HG03095 (cell line): Measurements from ENCODE around the gene NF1.
A peak's percentile ranks its signal among the peaks of the same experiment; 100 is the strongest.
"Not testable (repeated sequence)": the region's sequence is repeated elsewhere in the genome, so short reads cannot be mapped to it uniquely, and the experiment has no call there.

Experiments
- ATAC-seq: cut with Tn5 transposase; IDR thresholded peaks from one replicate; pipeline ENCODE4 v1.9.1; 2021; ENCODE audit warnings: moderate library complexity; ENCODE audit not compliant: unreplicated experiment

The NF1 gene

DNA sequence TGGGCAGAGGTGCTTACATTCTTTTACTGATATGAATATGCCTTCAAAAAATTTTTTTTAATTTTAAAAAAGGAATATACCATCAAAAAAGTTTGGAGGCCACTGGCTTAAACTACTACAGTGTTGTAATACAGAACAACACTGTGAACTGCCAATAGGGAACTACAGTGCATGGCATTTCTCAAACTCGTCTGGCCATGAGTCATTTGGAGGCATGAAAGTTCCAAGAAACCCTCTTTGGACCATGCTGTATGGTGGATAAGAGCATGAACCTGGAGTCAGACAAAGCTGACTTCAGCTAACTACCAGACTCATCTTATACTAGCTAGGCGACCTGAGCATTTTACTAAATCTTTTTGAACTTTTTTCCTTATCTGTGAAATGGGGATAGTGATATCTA, 9.2 kb upstream of the NF1 start:
- ATAC-seq = no peak

- no peak for ATAC-seq
Observed at GRCh38 chr17:31089471-31089870, 5.3 kb upstream of the NF1 start.

DNA sequence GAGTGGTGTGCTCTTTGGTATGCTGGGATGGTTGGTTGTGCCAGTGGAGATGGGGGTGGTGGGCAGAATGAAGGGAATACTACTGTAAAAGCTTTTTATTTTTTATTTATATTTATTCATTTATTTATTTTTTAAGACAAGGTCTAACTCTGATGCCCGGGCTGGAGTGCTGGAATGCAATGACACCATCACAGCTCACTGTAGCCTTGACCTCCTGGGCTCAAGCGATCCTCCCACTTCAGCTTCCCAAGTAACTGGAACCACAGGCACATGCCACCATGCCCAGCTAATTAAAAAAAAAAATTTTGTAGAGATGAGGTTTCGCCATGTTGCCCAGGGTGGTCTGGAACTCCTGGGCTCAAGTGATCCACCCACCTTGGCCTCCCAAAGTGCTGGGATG, 4.1 kb upstream of the NF1 start:
- not testable (repeated sequence) for ATAC-seq

DNA sequence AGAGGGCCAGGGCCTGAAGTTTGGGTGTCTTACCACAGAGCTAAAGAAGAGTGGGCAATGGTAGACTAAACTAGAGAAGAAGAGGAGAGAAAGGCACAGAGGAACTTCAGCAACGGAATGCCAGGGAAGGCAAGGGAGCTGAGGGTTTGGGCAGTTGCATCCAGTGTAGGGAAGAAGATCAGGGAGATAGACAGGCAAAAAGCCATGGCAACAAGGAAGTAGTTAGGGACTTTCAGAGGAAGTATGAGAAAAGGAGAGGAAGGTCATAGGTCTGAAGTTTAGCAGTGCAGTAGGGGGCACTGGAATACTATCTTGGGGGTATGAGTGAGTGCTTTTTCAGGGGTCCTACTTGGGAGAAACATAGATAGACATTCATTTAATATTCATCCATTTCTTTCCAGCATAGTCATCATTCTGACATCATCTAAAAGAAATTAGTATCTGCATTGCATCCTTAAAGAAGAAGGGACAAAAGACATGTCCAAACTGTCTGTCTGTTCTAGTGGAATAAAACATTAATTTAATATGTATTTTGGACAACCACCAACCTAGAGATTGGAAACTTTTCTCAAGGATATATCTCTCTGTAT, 2.2 kb upstream of the NF1 start:
- ATAC-seq = no peak

DNA sequence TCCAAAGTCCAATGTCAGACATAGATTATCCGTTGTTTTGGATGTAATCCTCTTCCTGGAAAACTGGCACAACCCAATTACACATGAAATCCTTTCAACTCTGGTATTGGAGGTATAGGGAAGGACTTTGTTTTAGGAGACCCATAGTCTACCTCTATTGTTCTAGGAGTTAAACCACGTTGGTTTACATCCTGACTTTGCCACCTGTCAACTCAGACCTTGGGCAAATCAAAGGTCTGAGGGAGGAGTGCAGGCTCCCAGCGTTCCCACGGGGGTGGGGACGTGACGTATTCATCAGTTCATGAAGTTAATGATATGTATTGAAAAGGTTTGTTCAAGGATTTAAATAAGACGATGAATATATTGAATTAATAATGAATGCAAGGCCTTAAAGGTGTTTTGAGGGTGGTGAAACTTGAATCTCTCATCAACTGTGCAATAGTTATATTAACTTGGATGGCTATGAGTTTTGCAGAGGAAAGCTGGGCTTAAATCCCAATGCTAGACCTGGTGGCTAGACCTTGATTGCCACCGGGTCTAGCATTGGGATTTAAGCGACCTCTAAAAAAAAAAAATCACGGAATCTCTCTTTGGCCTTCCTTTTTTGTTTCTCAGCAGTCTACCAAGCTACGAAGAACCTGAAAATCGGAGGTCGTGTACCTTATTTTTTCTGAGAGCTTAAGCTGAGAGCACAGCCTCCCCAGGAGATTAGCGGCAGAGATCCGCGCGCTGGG, 744 bp upstream of the NF1 start:
- ATAC-seq = no peak

- ATAC-seq = peak; percentile 9
Observed at GRCh38 chr17:31095236-31096105, 694 bp downstream of the NF1 start.

DNA sequence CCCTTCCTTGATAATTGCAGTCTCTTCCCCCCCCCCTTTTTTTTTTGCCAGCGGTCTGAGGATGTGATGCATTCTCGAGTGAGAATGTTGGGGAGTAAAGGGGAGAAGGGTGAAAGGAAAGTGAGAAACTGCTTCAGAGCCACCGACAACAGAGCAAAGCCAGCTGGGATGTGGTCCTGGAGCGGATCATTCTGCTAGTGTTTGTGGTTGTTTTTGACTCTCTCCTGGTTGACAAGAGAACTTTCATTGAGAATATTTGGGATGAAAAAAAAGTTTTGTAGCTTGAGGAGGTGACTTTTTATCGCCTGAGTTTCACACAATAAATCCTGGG, 1.3 kb downstream of the NF1 start:
- no peak for ATAC-seq

- ATAC-seq = no peak
Observed at GRCh38 chr17:31099016-31099415, 4.2 kb downstream of the NF1 start.

DNA sequence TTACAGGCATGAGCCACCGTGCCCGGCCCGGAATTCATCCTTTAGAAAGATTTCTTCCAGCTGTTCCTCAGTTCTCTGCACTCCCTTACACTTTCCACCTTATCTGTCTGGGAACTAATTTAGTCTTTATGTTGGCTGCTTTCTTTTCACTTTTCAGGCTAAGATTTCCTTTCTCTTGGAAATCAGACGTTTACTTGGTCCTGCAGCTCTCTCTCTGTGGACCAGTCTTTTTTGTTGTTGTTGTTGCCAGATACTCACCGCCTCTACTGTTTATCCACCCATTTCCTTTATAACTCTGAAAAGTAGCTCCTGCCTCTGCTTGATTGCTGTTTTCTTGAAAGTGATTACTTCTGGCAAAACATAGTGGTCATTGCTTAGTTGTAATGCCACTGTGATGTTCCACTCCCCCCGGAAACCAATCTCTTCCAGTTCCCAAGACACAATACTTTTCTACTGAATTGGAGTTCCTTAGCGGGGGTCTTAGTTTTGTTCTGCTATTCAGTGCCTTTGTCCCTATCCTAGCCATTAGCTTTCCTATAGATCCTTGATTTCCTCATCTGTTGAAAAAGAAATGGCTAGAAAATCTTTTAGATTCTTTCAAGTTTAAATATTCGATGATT, 6.2 kb downstream of the NF1 start:
- ATAC-seq = no peak

DNA sequence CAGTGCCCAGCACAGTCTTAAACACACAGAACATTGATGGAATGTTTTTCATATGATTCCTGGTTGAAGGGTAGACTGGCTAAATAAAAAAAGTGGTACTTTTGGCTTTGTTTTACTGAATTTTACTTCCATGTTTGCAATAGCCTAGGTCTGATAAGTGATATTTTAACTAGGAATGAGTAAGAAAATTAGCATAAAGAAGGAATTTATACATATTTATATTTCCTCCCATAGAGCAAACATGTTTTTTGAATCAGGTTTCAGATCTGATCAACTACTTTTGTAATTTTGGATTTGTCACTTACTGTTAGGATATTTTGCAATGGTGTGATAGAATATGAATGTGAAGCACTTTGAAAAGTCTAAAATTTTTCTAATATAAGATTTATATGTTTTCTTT, 7.2 kb downstream of the NF1 start:
- ATAC-seq = no peak

GRCh38 chr17:31105991-31106390, 11.2 kb downstream of the NF1 start:
- ATAC-seq = no peak

GRCh38 chr17:31111183-31111582, 16.4 kb downstream of the NF1 start:
- no peak for ATAC-seq

- ATAC-seq = no peak
Observed at GRCh38 chr17:31112001-31112661, 17.4 kb downstream of the NF1 start.

DNA sequence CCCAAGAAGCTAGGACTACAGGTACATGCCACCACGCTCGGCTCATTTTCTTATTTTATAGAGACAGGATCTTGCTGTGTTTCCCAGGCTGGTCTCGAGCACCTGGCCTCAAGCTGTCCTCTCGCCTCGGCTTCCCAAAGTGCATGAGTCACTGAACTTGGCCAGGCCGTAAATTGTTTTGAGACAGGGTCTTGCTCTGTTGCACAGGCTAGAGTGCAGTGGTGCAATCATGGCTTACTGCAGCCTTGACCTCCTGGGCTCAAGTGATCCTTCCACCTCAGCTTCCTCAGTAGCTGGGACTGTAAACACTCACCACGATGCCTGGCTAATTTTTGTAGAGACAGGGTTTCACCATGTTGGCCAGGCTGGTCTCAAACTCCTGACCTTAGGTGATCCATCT, 18.6 kb downstream of the NF1 start:
- not testable (repeated sequence) for ATAC-seq

- ATAC-seq = no peak
Observed at GRCh38 chr17:31113939-31114338, 19.2 kb downstream of the NF1 start.

- ATAC-seq = no peak
Observed at GRCh38 chr17:31114956-31115555, 20.3 kb downstream of the NF1 start.

GRCh38 chr17:31116167-31116566, 21.4 kb downstream of the NF1 start:
- no peak for ATAC-seq

DNA sequence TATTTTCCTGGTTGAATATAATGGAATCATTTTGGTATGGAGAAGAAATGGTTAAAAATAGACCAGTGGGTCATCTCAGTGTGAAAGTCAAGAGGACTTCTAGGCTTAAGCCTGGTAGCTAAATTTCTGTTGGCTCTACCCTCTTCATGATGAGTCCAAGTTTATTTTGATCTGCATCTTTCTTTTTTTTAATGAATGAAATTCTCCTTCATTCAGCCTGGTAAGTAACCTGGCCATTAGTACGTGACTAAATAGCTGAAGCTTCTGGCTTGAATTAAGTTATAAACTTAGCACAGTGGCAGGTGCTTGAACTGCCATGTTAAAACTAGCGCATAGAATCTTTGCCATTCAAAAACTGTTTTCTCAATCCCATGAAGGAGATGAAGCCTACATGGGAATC, 28.0 kb downstream of the NF1 start:
- no peak for ATAC-seq

DNA sequence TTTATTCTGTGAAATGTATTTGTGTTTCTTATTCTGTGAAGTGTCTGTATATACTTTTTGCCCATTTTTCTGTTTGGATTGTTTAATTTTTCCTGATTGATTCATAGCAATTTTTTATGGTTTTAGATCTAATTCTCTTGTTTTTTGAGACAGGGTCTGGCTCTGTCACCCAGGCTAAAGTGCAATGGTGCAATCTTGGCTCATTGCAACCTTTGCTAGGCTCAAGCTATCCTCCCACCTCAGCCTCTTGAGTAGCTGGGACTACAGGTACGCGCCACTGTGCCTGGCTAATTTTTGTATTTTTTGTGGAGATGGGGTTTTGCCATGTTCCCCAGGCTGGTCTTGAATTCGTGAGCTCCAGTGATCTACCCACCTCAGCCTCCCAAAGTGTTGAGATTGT, 31.5 kb downstream of the NF1 start:
- ATAC-seq = no peak

GRCh38 chr17:31128241-31128640, 33.5 kb downstream of the NF1 start:
- no peak for ATAC-seq
